Measurements from ENCODE around the gene GDPD4.

- TF ChIP-seq GABPA (IDR thresholded peaks at IDR 0.05 in 1 of 2, conservative IDR thresholded peaks at IDR 0.05 in 1 of 2) = no peak
- TF ChIP-seq CTCF (IDR thresholded peaks at IDR 0.05; ENCODE audit: low read depth, low read length, missing input control) = no peak
- no peak for TF ChIP-seq SP1 (IDR thresholded peaks at IDR 0.05)
- TF ChIP-seq RAD21 (IDR thresholded peaks at IDR 0.05) = no peak
- TF ChIP-seq YY1 (IDR thresholded peaks at IDR 0.05) = no peak
- no peak for TF ChIP-seq TAF1 (conservative IDR thresholded peaks at IDR 0.05)
- no peak for TF ChIP-seq REST (IDR thresholded peaks at IDR 0.05)
- no peak for TF ChIP-seq RXRA (IDR thresholded peaks at IDR 0.05)
- no peak for TF ChIP-seq JUND (IDR thresholded peaks at IDR 0.05)
- TF ChIP-seq ATF3 (IDR thresholded peaks at IDR 0.05) = no peak
- TF ChIP-seq MAX (IDR thresholded peaks at IDR 0.05) = no peak
- no peak for TF ChIP-seq FOXA1 (IDR thresholded peaks at IDR 0.05)
- no peak for TF ChIP-seq HNF4G (IDR thresholded peaks at IDR 0.05)
- TF ChIP-seq EGR1 (IDR thresholded peaks at IDR 0.05; ENCODE audit: low read depth in 2 of 2) = no peak
These were observed 10.2 kb upstream of the GDPD4 start for GRCh38 chr11:77311701-77312100.

All from liver (tissue), 3 donors.